Transverse colon (tissue), 4 donors: ENCODE results near the gene SUGCT. TPM values are rescaled to one million over a fixed set of nuclear protein-coding genes. Genes with fewer than 3 reads are reported as not detected.

Source experiments
- DNase-seq: peaks from one replicate; pipeline ENCODE4 v3.0.0-alpha.2; 2019
- H3K27ac ChIP-seq, 4 donors: fragments of 200-600 bp; sonication (generic); 2 replicates each; pipeline ENCODE4 v1.5.1; 2016 to 2018; ENCODE audit warnings: inconsistent platforms in 4 of 4
- H3K27me3 ChIP-seq: fragments of 200-600 bp; sonication (generic); 2 replicates; pipeline ENCODE4 v1.5.1; 2017; ENCODE audit warnings: inconsistent platforms
- H3K36me3 ChIP-seq, 4 donors: fragments of 200-600 bp; sonication (generic); 2 replicates each; pipeline ENCODE4 v1.5.1; 2017 to 2019; ENCODE audit warnings: inconsistent platforms in 4 of 4
- H3K4me1 ChIP-seq, 4 donors: fragments of 200-600 bp; sonication (generic); 2 replicates each; pipeline ENCODE4 v1.5.1; 2017 to 2020; ENCODE audit warnings: inconsistent platforms in 4 of 4
- H3K4me3 ChIP-seq, 4 donors: fragments of 200-600 bp; sonication (generic); 1 replicate in 1 of 4; 2 replicates in 3 of 4; pipeline versions ENCODE4 v1.5.1 to v1.6.1; 2017 to 2019; ENCODE audit warnings: inconsistent platforms in 4 of 4
- H3K9me3 ChIP-seq, 2 donors: fragments of 200-600 bp; sonication (generic); 2 replicates each; pipeline ENCODE4 v1.5.1; 2017 to 2019; ENCODE audit warnings: inconsistent platforms in 2 of 2
- EP300 ChIP-seq: sonication (generic); formaldehyde crosslinking; IDR thresholded peaks from one replicate; pipeline ENCODE4 v1.6.1; 2017; ENCODE audit warnings: antibody characterized with exemption, low read depth
- POLR2A ChIP-seq: fragments of 450-650 bp; IDR thresholded peaks from one replicate; pipeline ENCODE4 v1.6.1; 2016; ENCODE audit warnings: antibody characterized with exemption, mild to moderate bottlenecking, moderate library complexity
- POLR2AphosphoS5 ChIP-seq, 3 donors: sonication (generic); formaldehyde crosslinking; IDR thresholded peaks; one replicate each; pipeline ENCODE4 v1.6.1; 2016; ENCODE audit warnings: antibody characterized with exemption in 3 of 3
- WGBS, 2 donors: methylation state at CpG; one replicate each; pipeline ENCODE4 v1.1.5; 2018; ENCODE audit warnings: low coverage in 1 of 2; 5-methylcytosine and 5-hydroxymethylcytosine counted together
- in situ Hi-C, 4 donors: fragments of 200-750 bp; cut with MboI; loops; one replicate each; pipeline versions ENCODE4 v1.15.0 to v1.15.1; 2017; ENCODE audit warnings: low sequenced_read_pairs in 3 of 4, low pct_ligation_motif_present in 1 of 4, low pct_unique_long_range_greater_than_20kb in 1 of 4
- intact Hi-C: fragments of 100-400 bp; cut with DNase I; formaldehyde crosslinking; loops from one replicate; pipeline ENCODE4 v1.15.1; 2023; ENCODE audit warnings: low total_unique reads
- total RNA-seq, 4 donors: library from RNA; depleted of rRNA; stranded (reverse); fragments of >200 nt; gene quantifications; one replicate each; pipeline ENCODE4 v1.1.0, GENCODE V29; 2016
- TF ChIP-seq, protein P1 (sequence below), 5 experiments: fragments of 200-600 bp in 3 of 5; fragments of 450-650 bp in 2 of 5; sonication (generic) in 3 of 5; IDR thresholded peaks; 1 replicate in 2 of 5; 2 replicates in 3 of 5; pipeline ENCODE4 v1.5.1; 2016 to 2017; ENCODE audit warnings: antibody characterized with exemption in 5 of 5, inconsistent platforms in 3 of 5, mild to moderate bottlenecking in 2 of 5, moderate library complexity in 1 of 5

Gene SUGCT
- total RNA-seq, 4 donors from 2014 or later = 2.6 to 44.5 (median 15.9) TPM

DNA sequence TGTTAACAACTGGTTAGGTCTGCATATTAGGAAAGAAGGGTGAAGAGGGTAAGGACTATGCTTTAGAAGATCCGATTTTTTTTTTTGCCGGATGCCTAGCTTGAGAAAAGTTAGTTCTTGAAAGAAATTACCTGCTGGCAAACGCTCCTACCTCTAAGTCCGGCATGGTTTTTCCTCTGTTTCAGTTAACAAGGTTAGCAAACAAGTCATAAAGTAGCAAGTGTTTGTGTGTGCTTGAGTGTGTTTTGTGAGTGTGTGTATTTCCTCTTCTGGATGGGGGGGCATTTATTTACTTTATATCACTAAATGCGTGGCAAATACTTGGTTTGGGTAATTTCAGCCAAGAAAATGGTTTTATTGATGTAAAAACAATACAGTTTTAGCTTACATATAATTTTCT lies 195.6 kb downstream of the SUGCT start:
- no peaks in the 10 kb centered on the region for H3K9me3 ChIP-seq
- H3K27me3 ChIP-seq = no peaks in the 10 kb centered on the region
- intact Hi-C loops (no loop called here), in situ Hi-C loops (loop anchor here in 3 of 4 donors (25.0 kb wide), 3 partner anchors 282 to 1382 kb away; partner anchors contain the start of gene INHBA (in 3 of the 3))
- H3K4me1 ChIP-seq = peaks cover 0 to 14% (median 5%) of the 10 kb centered on the region in 4 donors
- no peak for DNase-seq
- no peaks in the 10 kb centered on the region for H3K36me3 ChIP-seq
- TF ChIP-seq POLR2A (no peak), EP300 (no peak), POLR2AphosphoS5 (IDR thresholded peaks at IDR 0.05) (no peak)
- TF ChIP-seq, protein P1, sequence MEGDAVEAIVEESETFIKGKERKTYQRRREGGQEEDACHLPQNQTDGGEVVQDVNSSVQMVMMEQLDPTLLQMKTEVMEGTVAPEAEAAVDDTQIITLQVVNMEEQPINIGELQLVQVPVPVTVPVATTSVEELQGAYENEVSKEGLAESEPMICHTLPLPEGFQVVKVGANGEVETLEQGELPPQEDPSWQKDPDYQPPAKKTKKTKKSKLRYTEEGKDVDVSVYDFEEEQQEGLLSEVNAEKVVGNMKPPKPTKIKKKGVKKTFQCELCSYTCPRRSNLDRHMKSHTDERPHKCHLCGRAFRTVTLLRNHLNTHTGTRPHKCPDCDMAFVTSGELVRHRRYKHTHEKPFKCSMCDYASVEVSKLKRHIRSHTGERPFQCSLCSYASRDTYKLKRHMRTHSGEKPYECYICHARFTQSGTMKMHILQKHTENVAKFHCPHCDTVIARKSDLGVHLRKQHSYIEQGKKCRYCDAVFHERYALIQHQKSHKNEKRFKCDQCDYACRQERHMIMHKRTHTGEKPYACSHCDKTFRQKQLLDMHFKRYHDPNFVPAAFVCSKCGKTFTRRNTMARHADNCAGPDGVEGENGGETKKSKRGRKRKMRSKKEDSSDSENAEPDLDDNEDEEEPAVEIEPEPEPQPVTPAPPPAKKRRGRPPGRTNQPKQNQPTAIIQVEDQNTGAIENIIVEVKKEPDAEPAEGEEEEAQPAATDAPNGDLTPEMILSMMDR (IDR thresholded peaks at IDR 0.05) = no peak
- WGBS, 2 donors = 42 to 57% methylated on average over 5 of the region's 5 CpGs
- H3K4me3 ChIP-seq = no peak overlapping the region
- H3K27ac ChIP-seq = peak overlapping the region in 2 of 4 donors; percentile 1 to 31

DNA sequence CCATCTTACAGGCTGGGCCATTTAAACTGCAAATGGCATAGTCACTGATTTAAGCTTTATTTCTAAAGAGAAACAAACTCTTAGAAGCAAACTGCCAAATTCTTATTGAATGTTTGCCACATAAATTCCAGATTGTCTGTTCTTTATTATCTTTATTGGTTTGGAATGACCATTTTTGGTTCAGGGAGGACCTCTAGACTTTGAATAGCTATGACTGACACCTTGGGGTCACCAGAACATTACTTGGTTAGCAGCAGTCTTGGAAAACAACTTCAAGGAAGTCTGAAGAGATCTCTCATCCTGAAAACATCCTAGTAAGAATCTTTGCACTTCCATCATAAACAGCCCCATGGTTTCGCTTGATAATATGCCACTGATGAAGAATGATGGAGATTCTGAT lies 197.1 kb downstream of the SUGCT start:
- DNase-seq = no peak
- Histone ChIP-seq H3K4me3 (no peak overlapping the region), H3K9me3 (no peaks in the 10 kb centered on the region), H3K27me3 (no peaks in the 10 kb centered on the region), H3K36me3 (no peaks in the 10 kb centered on the region), H3K27ac (no peak overlapping the region), H3K4me1 (peaks cover 0 to 12% (median 5%) of the 10 kb centered on the region in 4 donors)
- in situ Hi-C loops = loop anchor here in 3 of 4 donors (25.0 kb wide), 3 partner anchors 280 to 1380 kb away; partner anchors contain the start of gene INHBA (in 3 of the 3)
- TF ChIP-seq EP300 (no peak), POLR2AphosphoS5 (IDR thresholded peaks at IDR 0.05) (no peak), POLR2A (no peak)
- TF ChIP-seq, protein P1 (IDR thresholded peaks at IDR 0.05) = no peak
- WGBS, 2 donors = 3 to 43% methylated on average over 1 of the region's 1 CpG
- intact Hi-C loops = no loop called here

DNA sequence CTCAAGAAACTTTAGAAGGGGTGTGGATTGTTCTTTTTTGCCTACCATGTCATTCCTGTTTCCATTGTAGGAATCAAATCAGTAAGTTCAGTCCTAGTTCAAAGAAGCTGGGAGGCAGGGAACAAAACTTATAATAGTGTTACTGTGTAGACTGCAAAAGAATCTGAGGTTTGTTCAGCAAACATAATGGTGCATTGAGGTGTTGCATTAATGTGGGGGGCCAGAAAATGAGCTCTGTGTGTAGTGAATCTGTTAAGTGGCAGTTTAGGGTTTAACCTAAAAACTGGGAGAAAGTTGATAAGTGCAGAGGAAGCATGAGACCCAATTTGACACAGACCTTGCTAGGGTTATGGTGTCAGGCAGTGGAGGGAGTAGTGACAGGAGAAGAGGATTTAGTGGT lies 197.7 kb downstream of the SUGCT start:
- in situ Hi-C loops = loop anchor here in 3 of 4 donors (25.0 kb wide), 3 partner anchors 280 to 1380 kb away; partner anchors contain the start of gene INHBA (in 3 of the 3)
- Histone ChIP-seq H3K4me3 (no peak overlapping the region), H3K27me3 (no peaks in the 10 kb centered on the region), H3K9me3 (no peaks in the 10 kb centered on the region), H3K27ac (no peak overlapping the region), H3K4me1 (peaks cover 0 to 12% (median 5%) of the 10 kb centered on the region in 4 donors), H3K36me3 (no peaks in the 10 kb centered on the region)
- DNase-seq = no peak
- TF ChIP-seq POLR2A = no peak
- TF ChIP-seq, protein P1 (IDR thresholded peaks at IDR 0.05) = no peak
- no peak for TF ChIP-seq POLR2AphosphoS5 (IDR thresholded peaks at IDR 0.05)
- TF ChIP-seq EP300 = no peak
- intact Hi-C loops = no loop called here

DNA sequence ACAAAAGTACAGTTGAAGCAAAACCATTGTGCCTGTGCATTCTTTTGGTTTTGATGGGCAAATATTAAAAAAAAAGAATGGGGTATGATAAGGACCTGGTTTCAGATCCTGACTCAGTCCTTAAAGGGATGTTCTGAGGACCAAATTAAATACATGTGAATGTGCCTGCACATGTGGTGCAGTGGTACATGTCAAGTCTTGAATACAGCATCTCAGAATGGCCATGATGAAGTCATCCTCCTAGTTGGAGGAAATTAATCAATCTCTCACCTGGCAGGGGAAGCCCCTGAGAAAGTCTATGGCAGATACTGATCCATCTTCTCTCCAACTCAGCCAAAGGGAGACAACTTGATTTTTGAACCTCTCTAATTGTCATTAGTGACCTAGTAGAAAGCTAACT lies 207.0 kb downstream of the SUGCT start:
- Histone ChIP-seq H3K27ac (no peak overlapping the region), H3K4me3 (no peak overlapping the region), H3K27me3 (no peaks in the 10 kb centered on the region), H3K9me3 (no peaks in the 10 kb centered on the region), H3K4me1 (no peaks in the 10 kb centered on the region), H3K36me3 (no peaks in the 10 kb centered on the region)
- TF ChIP-seq, protein P1 (IDR thresholded peaks at IDR 0.05) = no peak
- TF ChIP-seq POLR2AphosphoS5 (IDR thresholded peaks at IDR 0.05) (no peak), EP300 (no peak), POLR2A (no peak)
- in situ Hi-C loops (loop anchor here in 3 of 4 donors (25.0 kb wide), 3 partner anchors 270 to 1370 kb away; partner anchors contain the start of gene INHBA (in 3 of the 3)), intact Hi-C loops (no loop called here)
- no peak for DNase-seq
